GM19397 (cell line): Measurements from ENCODE around the gene DLGAP1.

ENCODE experiments used
- ATAC-seq: cut with Tn5 transposase; IDR thresholded peaks from one replicate; pipeline ENCODE4 v1.9.1; 2021; ENCODE audit warnings: mild to moderate bottlenecking, moderate library complexity; ENCODE audit not compliant: unreplicated experiment

The DLGAP1 gene

GRCh38 chr18:3794537-3795348 lies 660.4 kb downstream of the DLGAP1 start:
- no peak for ATAC-seq

DNA sequence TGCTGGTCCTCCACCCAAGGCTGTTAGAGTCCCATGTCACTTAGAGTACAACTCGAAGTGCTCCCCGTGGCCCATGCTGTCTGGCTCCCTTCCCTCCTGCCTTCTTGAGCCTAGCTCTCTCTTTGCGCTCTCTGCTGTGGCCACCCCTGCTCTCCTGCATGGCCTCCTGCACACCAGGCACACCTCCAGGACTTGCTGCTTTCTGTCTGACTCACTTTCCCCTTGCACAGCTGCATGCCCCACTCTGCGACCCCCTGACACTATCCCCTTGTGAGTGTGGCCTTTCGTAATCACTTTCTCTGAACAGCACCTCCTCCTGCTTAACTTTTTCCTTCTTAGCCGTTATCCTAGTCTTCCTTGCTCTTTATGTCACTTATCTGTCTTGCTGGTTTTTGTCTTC lies 661.6 kb downstream of the DLGAP1 start:
- no peak for ATAC-seq

- no peak for ATAC-seq
These were observed 662.0 kb downstream of the DLGAP1 start for GRCh38 chr18:3793111-3793510.

DNA sequence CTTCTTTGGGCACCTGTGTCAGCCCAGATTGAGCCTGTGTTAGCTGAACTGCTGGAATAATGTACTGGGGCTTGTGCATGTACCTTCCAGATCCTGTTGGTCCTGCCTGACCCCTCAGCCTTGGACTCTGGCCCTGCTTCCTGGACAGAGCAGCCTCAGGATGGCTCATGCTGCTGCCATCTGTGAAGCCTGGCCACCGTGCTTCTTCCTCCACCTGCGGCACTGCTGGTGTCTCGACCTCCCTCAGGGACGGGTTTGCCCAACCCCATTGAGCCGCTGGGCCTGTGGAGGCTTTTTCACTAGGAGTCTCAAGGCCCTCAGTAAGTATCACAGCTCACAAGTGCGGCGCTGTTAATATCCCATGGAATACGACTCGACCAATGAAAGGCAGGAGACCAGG lies 662.4 kb downstream of the DLGAP1 start:
- ATAC-seq = no peak

GRCh38 chr18:3791238-3791637 lies 663.9 kb downstream of the DLGAP1 start:
- no peak for ATAC-seq

GRCh38 chr18:3790703-3791102 lies 664.4 kb downstream of the DLGAP1 start:
- no peak for ATAC-seq

DNA sequence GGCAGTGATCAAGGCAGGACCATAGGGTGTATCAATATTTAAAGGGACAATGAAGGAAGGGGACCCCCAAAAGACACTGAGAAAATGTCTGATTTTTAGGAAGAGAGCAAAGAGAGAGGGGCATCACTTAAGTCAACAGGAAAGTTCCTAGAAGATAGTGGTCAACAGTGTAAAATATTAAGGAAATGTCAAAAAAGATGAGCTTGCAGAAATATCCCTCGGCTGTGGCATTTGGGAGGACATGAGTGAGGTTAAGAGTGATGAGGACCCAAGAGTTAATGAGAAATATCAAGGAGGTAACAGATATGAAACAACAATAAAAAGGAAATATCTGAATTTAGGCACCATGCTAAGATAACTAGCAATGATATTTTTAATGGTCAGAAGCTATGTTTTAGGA lies 665.6 kb downstream of the DLGAP1 start:
- ATAC-seq = no peak

- ATAC-seq = no peak
These were observed 670.2 kb downstream of the DLGAP1 start for GRCh38 chr18:3784949-3785348.

GRCh38 chr18:3782901-3783300 lies 672.2 kb downstream of the DLGAP1 start:
- no peak for ATAC-seq

DNA sequence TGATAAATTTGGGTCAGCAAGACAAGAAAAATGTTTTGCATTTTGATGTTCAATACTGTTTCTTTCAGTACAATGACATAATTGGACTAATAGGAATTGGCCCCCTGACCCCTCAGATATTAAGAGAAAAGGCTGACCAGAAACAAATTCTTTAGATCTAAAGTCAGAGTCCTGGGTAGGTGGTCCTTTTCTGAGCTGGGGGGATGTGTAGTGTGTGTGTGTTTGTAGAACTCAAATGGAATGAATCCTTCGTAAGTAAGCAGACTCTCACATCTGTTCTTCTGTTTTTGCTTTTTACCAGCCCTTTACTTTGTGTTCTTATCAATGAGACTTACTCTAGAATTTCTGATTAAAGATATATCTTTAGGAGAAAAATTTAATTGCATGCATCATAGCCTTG lies 677.4 kb downstream of the DLGAP1 start:
- ATAC-seq = no peak

DNA sequence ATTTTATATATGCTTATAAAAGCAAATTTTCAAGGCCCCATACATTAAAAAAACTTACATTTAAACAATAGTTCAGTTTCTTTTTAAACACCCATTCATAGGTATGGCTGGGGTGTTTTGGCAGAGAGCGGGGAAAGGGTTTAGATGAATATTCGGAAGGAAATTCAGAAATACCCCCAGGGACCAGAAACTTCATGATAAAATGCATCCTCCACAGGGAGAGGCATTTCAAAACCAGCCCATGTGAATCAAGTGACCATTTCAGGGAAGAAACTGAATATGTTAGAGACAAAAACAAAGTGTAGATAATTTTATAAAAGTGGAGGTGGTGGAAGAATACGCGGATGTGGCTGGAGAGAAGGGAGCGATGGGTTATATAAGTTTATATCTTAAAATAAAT lies 678.0 kb downstream of the DLGAP1 start:
- ATAC-seq = no peak

- ATAC-seq = no peak
These were observed 679.1 kb downstream of the DLGAP1 start for GRCh38 chr18:3775996-3776395.

DNA sequence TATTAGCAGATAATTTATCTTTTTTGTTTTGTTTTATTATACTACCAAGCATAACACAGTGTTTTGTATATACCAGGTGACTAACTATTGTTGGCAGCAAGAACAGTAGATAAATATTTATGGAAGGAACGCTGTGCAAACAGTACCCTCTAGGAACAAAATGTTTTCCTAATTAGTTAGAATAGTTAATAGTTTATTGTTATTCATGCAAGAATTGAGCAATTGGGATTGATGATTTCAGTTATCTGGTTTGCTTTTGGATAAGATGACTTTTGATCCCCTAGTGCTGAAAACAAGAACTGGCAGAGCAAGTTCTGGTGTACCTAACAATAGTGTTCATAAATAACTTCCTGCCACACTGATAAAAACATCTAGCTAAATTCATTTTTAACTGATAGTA lies 681.8 kb downstream of the DLGAP1 start:
- ATAC-seq = no peak

GRCh38 chr18:3771121-3771971 lies 683.8 kb downstream of the DLGAP1 start:
- peak; percentile 95 for ATAC-seq

DNA sequence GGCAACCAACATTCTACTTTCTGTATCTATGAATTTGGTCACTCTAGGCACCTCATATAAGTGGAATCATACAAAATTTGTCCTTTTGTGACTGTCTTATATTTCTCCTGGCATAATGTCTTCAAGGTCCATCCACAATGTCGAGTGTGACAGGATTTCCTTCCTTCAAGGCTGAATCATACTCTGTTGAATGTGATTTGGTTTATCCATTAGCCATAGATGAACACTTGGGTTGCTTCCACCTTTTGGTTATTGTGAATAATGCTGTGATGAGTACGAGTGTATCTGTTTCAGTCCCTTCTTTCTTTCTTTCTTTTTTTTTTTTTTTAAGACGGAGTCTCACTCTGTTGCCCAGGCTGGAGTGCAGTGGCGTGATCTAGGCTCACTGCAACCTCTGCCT lies 693.8 kb downstream of the DLGAP1 start:
- no peak for ATAC-seq

- no peak for ATAC-seq
These were observed 694.4 kb downstream of the DLGAP1 start for GRCh38 chr18:3760741-3761140.

- ATAC-seq = no peak
These were observed 696.0 kb downstream of the DLGAP1 start for GRCh38 chr18:3759099-3759498.

DNA sequence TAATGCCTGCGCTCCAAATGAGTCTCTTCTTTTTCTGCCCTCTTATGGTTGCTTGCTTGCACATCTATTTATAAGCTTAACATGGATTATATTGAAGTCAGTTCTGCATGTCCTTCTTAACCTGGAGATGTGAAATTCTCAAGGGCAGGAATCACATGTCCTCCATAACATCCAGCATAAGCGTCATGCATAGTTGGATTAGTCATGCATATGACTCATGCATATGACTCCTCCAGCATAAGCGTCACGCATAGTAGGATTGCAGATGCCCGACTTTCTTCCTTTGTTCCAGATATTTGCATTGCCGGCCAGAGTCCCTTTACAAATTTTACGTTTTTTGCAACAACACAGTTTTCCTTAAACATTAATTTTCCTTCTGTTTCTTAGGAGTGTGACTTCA lies 696.6 kb downstream of the DLGAP1 start:
- ATAC-seq = no peak

DNA sequence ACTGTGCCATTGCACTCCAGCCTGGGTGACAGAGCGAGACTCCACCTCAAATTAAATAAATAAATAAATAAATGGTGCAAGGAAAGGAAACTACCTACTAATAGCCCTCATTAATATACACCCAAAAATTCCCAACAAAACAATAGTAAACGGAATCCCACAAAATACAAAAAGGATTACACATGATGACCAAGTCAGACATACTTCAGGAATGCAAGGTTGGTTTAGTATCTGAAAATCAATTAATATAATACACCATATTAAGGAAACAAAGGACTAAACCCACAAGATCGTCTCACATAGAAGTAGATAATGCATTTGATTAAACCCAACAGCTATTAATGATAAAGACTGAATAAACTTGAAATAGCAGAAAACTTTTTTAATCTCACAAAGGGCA lies 697.7 kb downstream of the DLGAP1 start:
- no peak for ATAC-seq

GRCh38 chr18:3753106-3753505 lies 702.0 kb downstream of the DLGAP1 start:
- ATAC-seq = no peak

- ATAC-seq = no peak
These were observed 707.0 kb downstream of the DLGAP1 start for GRCh38 chr18:3748086-3748485.
